Measurements from ENCODE around the gene SS18.

Gene SS18

GRCh38 chr18:26022585-26022984 is 67.8 kb downstream of the SS18 start:
- TF ChIP-seq REST (IDR thresholded peaks at IDR 0.05; ENCODE audit: insufficient read depth in 1 of 2, low read depth in 2 of 2, low read length in 2 of 2) (no peak), FOXP2 (optimal IDR thresholded peaks at IDR 0.05; ENCODE audit: borderline replicate concordance, extremely low read depth, extremely low read length, insufficient read depth) (no peak), SIN3A (IDR thresholded peaks at IDR 0.05; ENCODE audit: borderline replicate concordance, insufficient read depth, low read length) (no peak), POLR2AphosphoS5 (IDR thresholded peaks at IDR 0.05; ENCODE audit: low read depth, low read length) (no peak), TAF1 (IDR thresholded peaks at IDR 0.05; ENCODE audit: borderline replicate concordance, insufficient read depth, low read length) (no peak)

GRCh38 chr18:26021061-26021754 is 69.2 kb downstream of the SS18 start:
- no peak for TF ChIP-seq TAF1 (IDR thresholded peaks at IDR 0.05; ENCODE audit: borderline replicate concordance, insufficient read depth, low read length)

GRCh38 chr18:26017929-26018328 is 72.5 kb downstream of the SS18 start:
- no peak for TF ChIP-seq FOXP2 (optimal IDR thresholded peaks at IDR 0.05; ENCODE audit: borderline replicate concordance, extremely low read depth, extremely low read length, insufficient read depth)
- TF ChIP-seq REST (IDR thresholded peaks at IDR 0.05; ENCODE audit: insufficient read depth in 1 of 2, low read depth in 2 of 2, low read length in 2 of 2), result no peak
- TF ChIP-seq POLR2AphosphoS5 (IDR thresholded peaks at IDR 0.05; ENCODE audit: low read depth, low read length), result no peak
- TF ChIP-seq TAF1 (IDR thresholded peaks at IDR 0.05; ENCODE audit: borderline replicate concordance, insufficient read depth, low read length), result no peak
- no peak for TF ChIP-seq SIN3A (IDR thresholded peaks at IDR 0.05; ENCODE audit: borderline replicate concordance, insufficient read depth, low read length)

- TF ChIP-seq TAF1 (IDR thresholded peaks at IDR 0.05; ENCODE audit: borderline replicate concordance, insufficient read depth, low read length) (no peak), REST (IDR thresholded peaks at IDR 0.05; ENCODE audit: insufficient read depth in 1 of 2, low read depth in 2 of 2, low read length in 2 of 2) (no peak), POLR2AphosphoS5 (IDR thresholded peaks at IDR 0.05; ENCODE audit: low read depth, low read length) (no peak), SIN3A (IDR thresholded peaks at IDR 0.05; ENCODE audit: borderline replicate concordance, insufficient read depth, low read length) (no peak), FOXP2 (optimal IDR thresholded peaks at IDR 0.05; ENCODE audit: borderline replicate concordance, extremely low read depth, extremely low read length, insufficient read depth) (no peak)
Observed at GRCh38 chr18:26014462-26014861, 76.0 kb downstream of the SS18 start.

- TF ChIP-seq REST (IDR thresholded peaks at IDR 0.05; ENCODE audit: insufficient read depth in 1 of 2, low read depth in 2 of 2, low read length in 2 of 2) (no peak), SIN3A (IDR thresholded peaks at IDR 0.05; ENCODE audit: borderline replicate concordance, insufficient read depth, low read length) (no peak), TAF1 (IDR thresholded peaks at IDR 0.05; ENCODE audit: borderline replicate concordance, insufficient read depth, low read length) (no peak), POLR2AphosphoS5 (IDR thresholded peaks at IDR 0.05; ENCODE audit: low read depth, low read length) (no peak; the same call in 1 of the 2 replicates), FOXP2 (optimal IDR thresholded peaks at IDR 0.05; ENCODE audit: borderline replicate concordance, extremely low read depth, extremely low read length, insufficient read depth) (no peak)
Observed at GRCh38 chr18:26008619-26009018, 81.8 kb downstream of the SS18 start.
